Measurements from ENCODE around the gene AKIRIN2. TPM values are rescaled to one million over a fixed set of nuclear protein-coding genes. Genes with fewer than 3 reads are reported as not detected.

Gene AKIRIN2
- polyA plus RNA-seq, 1 donor (not counting 4 experiments of a cell fraction or from before 2014, with no cell fraction given), result 24.6 TPM

- H3K4me2 ChIP-seq (ENCODE audit: control insufficient read depth, extremely low read depth, insufficient read depth, low read depth, low read length), result no peak overlapping the region
- no peaks in the 10 kb centered on the region for H3K9me3 ChIP-seq (ENCODE audit: control insufficient read depth, low read depth, low read length)
- H3K9ac ChIP-seq (ENCODE audit: control insufficient read depth, extremely low read depth, insufficient read depth, low read length), result no peak overlapping the region
- peaks cover 12 to 24% of the 10 kb centered on the region in 2 experiments for H3K36me3 ChIP-seq (ENCODE audit: control insufficient read depth in 2 of 2, extremely low read depth in 1 of 2, insufficient read depth in 2 of 2, low read length in 2 of 2)
- dilution Hi-C loops (cut with MboI; ENCODE audit: extremely low pct_ligation_motif_present, low sequenced_read_pairs), result no loop called here
- no peak overlapping the region for H3K27ac ChIP-seq (ENCODE audit: control insufficient read depth, insufficient read depth, low read length)
- no peak for TF ChIP-seq EZH2 (IDR thresholded peaks at IDR 0.05; ENCODE audit: low read length)
- TF ChIP-seq, protein P1, sequence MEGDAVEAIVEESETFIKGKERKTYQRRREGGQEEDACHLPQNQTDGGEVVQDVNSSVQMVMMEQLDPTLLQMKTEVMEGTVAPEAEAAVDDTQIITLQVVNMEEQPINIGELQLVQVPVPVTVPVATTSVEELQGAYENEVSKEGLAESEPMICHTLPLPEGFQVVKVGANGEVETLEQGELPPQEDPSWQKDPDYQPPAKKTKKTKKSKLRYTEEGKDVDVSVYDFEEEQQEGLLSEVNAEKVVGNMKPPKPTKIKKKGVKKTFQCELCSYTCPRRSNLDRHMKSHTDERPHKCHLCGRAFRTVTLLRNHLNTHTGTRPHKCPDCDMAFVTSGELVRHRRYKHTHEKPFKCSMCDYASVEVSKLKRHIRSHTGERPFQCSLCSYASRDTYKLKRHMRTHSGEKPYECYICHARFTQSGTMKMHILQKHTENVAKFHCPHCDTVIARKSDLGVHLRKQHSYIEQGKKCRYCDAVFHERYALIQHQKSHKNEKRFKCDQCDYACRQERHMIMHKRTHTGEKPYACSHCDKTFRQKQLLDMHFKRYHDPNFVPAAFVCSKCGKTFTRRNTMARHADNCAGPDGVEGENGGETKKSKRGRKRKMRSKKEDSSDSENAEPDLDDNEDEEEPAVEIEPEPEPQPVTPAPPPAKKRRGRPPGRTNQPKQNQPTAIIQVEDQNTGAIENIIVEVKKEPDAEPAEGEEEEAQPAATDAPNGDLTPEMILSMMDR (optimal IDR thresholded peaks at IDR 0.05 in 1 of 3, IDR thresholded peaks at IDR 0.05 in 1 of 3, conservative IDR thresholded peaks at IDR 0.05 in 1 of 3; ENCODE audit: extremely low read depth in 1 of 3, insufficient read depth in 2 of 3, low read length in 3 of 3), result no peak
- no peaks in the 10 kb centered on the region for H3K4me1 ChIP-seq (ENCODE audit: control insufficient read depth, extremely low read depth, insufficient read depth, low read length)
- H3K79me2 ChIP-seq (ENCODE audit: control insufficient read depth, insufficient read depth, low read length), result no peaks in the 10 kb centered on the region
- no peaks in the 10 kb centered on the region for H4K20me1 ChIP-seq (ENCODE audit: control insufficient read depth, extremely low read depth, insufficient read depth, low read length)
- no peak overlapping the region for H2AFZ ChIP-seq (ENCODE audit: control insufficient read depth, low read length)
- no peak overlapping the region for H3K4me3 ChIP-seq (ENCODE audit: control insufficient read depth in 2 of 3, extremely low read depth in 1 of 3, insufficient read depth in 2 of 3, low read depth in 1 of 3, low read length in 3 of 3)
- FAIRE-seq (no peak), DNase-seq (ENCODE audit: low read depth, low spot score) (no peak)
- no peaks in the 10 kb centered on the region for H3K9me1 ChIP-seq (ENCODE audit: control insufficient read depth, extremely low read depth, insufficient read depth, low read length)
- H3K27me3 ChIP-seq (ENCODE audit: control insufficient read depth, extremely low read depth, insufficient read depth, low read length), result no peaks in the 10 kb centered on the region
These were observed 29.4 kb downstream of the AKIRIN2 start for GRCh38 chr6:87672641-87673040.

DNA sequence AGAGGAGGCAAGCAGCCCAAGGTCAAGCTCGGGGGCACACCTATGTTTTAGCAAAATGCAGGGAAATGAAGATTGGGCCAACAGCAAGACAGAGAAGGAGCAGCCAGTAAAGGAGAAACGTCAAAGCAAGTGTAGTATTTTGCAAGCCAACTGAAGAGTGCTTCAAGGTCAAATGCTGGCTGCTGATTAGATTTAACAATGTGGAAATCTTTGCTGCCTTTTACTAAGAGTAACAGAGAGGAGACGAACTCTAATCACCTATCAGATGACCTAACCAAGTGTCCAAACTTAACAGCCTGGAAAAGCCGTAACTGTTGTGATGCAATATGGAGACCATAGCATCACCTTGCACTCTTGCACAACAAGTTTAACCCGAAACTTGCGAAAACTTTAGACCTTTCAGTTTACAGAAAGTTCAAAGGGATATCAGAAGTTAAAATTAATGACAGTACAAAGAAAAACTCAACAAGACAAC lies 30.4 kb downstream of the AKIRIN2 start:
- DNase-seq (ENCODE audit: low read depth, low spot score) (no peak), FAIRE-seq (no peak)
- no peak overlapping the region for H3K9ac ChIP-seq (ENCODE audit: control insufficient read depth, extremely low read depth, insufficient read depth, low read length)
- no peaks in the 10 kb centered on the region for H4K20me1 ChIP-seq (ENCODE audit: control insufficient read depth, extremely low read depth, insufficient read depth, low read length)
- H3K79me2 ChIP-seq (ENCODE audit: control insufficient read depth, insufficient read depth, low read length), result no peaks in the 10 kb centered on the region
- H3K4me1 ChIP-seq (ENCODE audit: control insufficient read depth, extremely low read depth, insufficient read depth, low read length), result no peaks in the 10 kb centered on the region
- no peak overlapping the region for H3K4me3 ChIP-seq (ENCODE audit: control insufficient read depth in 2 of 3, extremely low read depth in 1 of 3, insufficient read depth in 2 of 3, low read depth in 1 of 3, low read length in 3 of 3)
- peaks cover 12 to 24% of the 10 kb centered on the region in 2 experiments for H3K36me3 ChIP-seq (ENCODE audit: control insufficient read depth in 2 of 2, extremely low read depth in 1 of 2, insufficient read depth in 2 of 2, low read length in 2 of 2)
- no peaks in the 10 kb centered on the region for H3K9me3 ChIP-seq (ENCODE audit: control insufficient read depth, low read depth, low read length)
- no peaks in the 10 kb centered on the region for H3K9me1 ChIP-seq (ENCODE audit: control insufficient read depth, extremely low read depth, insufficient read depth, low read length)
- H3K27ac ChIP-seq (ENCODE audit: control insufficient read depth, insufficient read depth, low read length), result no peak overlapping the region
- no peak overlapping the region for H2AFZ ChIP-seq (ENCODE audit: control insufficient read depth, low read length)
- H3K4me2 ChIP-seq (ENCODE audit: control insufficient read depth, extremely low read depth, insufficient read depth, low read depth, low read length), result no peak overlapping the region
- dilution Hi-C loops (cut with MboI; ENCODE audit: extremely low pct_ligation_motif_present, low sequenced_read_pairs), result no loop called here
- H3K27me3 ChIP-seq (ENCODE audit: control insufficient read depth, extremely low read depth, insufficient read depth, low read length), result no peaks in the 10 kb centered on the region
- TF ChIP-seq, protein P1 (optimal IDR thresholded peaks at IDR 0.05 in 1 of 3, IDR thresholded peaks at IDR 0.05 in 1 of 3, conservative IDR thresholded peaks at IDR 0.05 in 1 of 3; ENCODE audit: extremely low read depth in 1 of 3, insufficient read depth in 2 of 3, low read length in 3 of 3), result no peak
- TF ChIP-seq EZH2 (IDR thresholded peaks at IDR 0.05; ENCODE audit: low read length), result no peak

Measured in keratinocyte (primary cell).